NCI-H345 treated with DMSO at 0.1 percent for 48 hours (cell line): Measurements from ENCODE around the gene PCGF5.
"Not testable (repeated sequence)": the region's sequence is repeated elsewhere in the genome, so short reads cannot be mapped to it uniquely, and the experiment has no call there.

Experiments
- DNase-seq: peaks from one replicate; lab custom pipeline; 2025; ENCODE audit not compliant: unreplicated experiment; lab: John Stamatoyannopoulos, UW

The PCGF5 gene

GRCh38 chr10:91323293-91323905, 102.9 kb downstream of the PCGF5 start:
- DNase-seq = not testable (repeated sequence)

- DNase-seq = no peak
Measured at GRCh38 chr10:91328320-91328984, 108.0 kb downstream of the PCGF5 start.
